ENCODE results near the gene NUAK1. TPM values are rescaled to one million over a fixed set of nuclear protein-coding genes. Genes with fewer than 3 reads are reported as not detected.
A peak's percentile ranks its signal among the peaks of the same experiment; 100 is the strongest.

The NUAK1 gene
- total RNA-seq, 1 experiment from 2014 or later: 7.9 TPM

- no peak for DNase-seq
- Histone ChIP-seq H3K27me3 (ENCODE audit: insufficient read depth, low read depth) (no peaks in the 10 kb centered on the region), H3F3A (ENCODE audit: insufficient read depth, low read depth) (peaks cover 4% of the 10 kb centered on the region; the same call in 1 of the 2 replicates), H3K36me3 (ENCODE audit: low read depth) (no peaks in the 10 kb centered on the region), H2AFZ (no peak overlapping the region), H3K4me1 (replicated peaks; ENCODE audit: insufficient read depth) (peaks cover 17% of the 10 kb centered on the region), H3K4me3 (no peak overlapping the region), H3K4me2 (no peak overlapping the region), H4K20me1 (ENCODE audit: insufficient read depth) (no peaks in the 10 kb centered on the region), H3K79me2 (ENCODE audit: low read depth) (peaks cover 92% of the 10 kb centered on the region), H3K27ac (no peak overlapping the region), H3K9me3 (ENCODE audit: insufficient read depth, low read depth) (no peaks in the 10 kb centered on the region), H3K9me2 (ENCODE audit: insufficient read depth) (no peaks in the 10 kb centered on the region)
- intact Hi-C loops (cut with micrococcal nuclease; ENCODE audit: unreplicated experiment): no loop called here
- CTCF ChIA-PET: interaction anchor here (0.6 kb wide), 1 partner anchor 12 kb away, joined by 3 read pairs; no protein-coding TSS in a partner anchor
- TF ChIP-seq CTCF (conservative IDR thresholded peaks at IDR 0.05) (no peak), EZH2 (IDR thresholded peaks at IDR 0.05; ENCODE audit: low read depth) (no peak)
- no TSS peak for BruUV-seq (replicated peaks)
- POLR2A ChIA-PET (ENCODE audit: unreplicated experiment): no interaction called here
Observed at GRCh38 chr12:106119301-106119700, 19.5 kb downstream of the NUAK1 start.

GRCh38 chr12:106118381-106119130 lies 20.2 kb downstream of the NUAK1 start:
- intact Hi-C loops (cut with micrococcal nuclease; ENCODE audit: unreplicated experiment): no loop called here
- no peaks in the 10 kb centered on the region for H4K20me1 ChIP-seq (ENCODE audit: insufficient read depth)
- H3K27ac ChIP-seq: no peak overlapping the region
- no peak for DNase-seq
- CTCF ChIA-PET: no interaction called here
- BruUV-seq (replicated peaks): no TSS peak
- no peak overlapping the region for H3K4me2 ChIP-seq
- H3F3A ChIP-seq (ENCODE audit: insufficient read depth, low read depth): peaks cover 7% of the 10 kb centered on the region; the same call in 1 of the 2 replicates
- POLR2A ChIA-PET (ENCODE audit: unreplicated experiment): no interaction called here
- H3K27me3 ChIP-seq (ENCODE audit: insufficient read depth, low read depth): no peaks in the 10 kb centered on the region
- H3K9me2 ChIP-seq (ENCODE audit: insufficient read depth): no peaks in the 10 kb centered on the region
- no peak overlapping the region for H3K4me3 ChIP-seq
- no peaks in the 10 kb centered on the region for H3K36me3 ChIP-seq (ENCODE audit: low read depth)
- no peaks in the 10 kb centered on the region for H3K9me3 ChIP-seq (ENCODE audit: insufficient read depth, low read depth)
- TF ChIP-seq CTCF (conservative IDR thresholded peaks at IDR 0.05): no peak
- no peak for TF ChIP-seq EZH2 (IDR thresholded peaks at IDR 0.05; ENCODE audit: low read depth)
- H3K4me1 ChIP-seq (replicated peaks; ENCODE audit: insufficient read depth): peaks cover 24% of the 10 kb centered on the region
- no peak overlapping the region for H2AFZ ChIP-seq
- H3K79me2 ChIP-seq (ENCODE audit: low read depth): peaks cover 92% of the 10 kb centered on the region

GRCh38 chr12:106115440-106115839 lies 23.3 kb downstream of the NUAK1 start:
- H4K20me1 ChIP-seq (ENCODE audit: insufficient read depth): no peaks in the 10 kb centered on the region
- H3K79me2 ChIP-seq (ENCODE audit: low read depth): peaks cover 96% of the 10 kb centered on the region

More at GRCh38 chr12:106115440-106115839, 23.3 kb downstream of the NUAK1 start:
- no peaks in the 10 kb centered on the region for H3K9me2 ChIP-seq (ENCODE audit: insufficient read depth)
- H3F3A ChIP-seq (ENCODE audit: insufficient read depth, low read depth): peaks cover 7% of the 10 kb centered on the region; the same call in 1 of the 2 replicates
- H3K27ac ChIP-seq: peak overlapping the region; percentile 84
- no peaks in the 10 kb centered on the region for H3K36me3 ChIP-seq (ENCODE audit: low read depth)
- no peaks in the 10 kb centered on the region for H3K27me3 ChIP-seq (ENCODE audit: insufficient read depth, low read depth)
- H3K4me2 ChIP-seq: peak overlapping the region; percentile 29
- no peak for DNase-seq
- H2AFZ ChIP-seq: no peak overlapping the region
- BruUV-seq (replicated peaks): no TSS peak
- ChIA-PET CTCF (no interaction called here), POLR2A (ENCODE audit: unreplicated experiment) (interaction anchor here (0.7 kb wide), 1 partner anchor 182 kb away, joined by 4 read pairs; no protein-coding TSS in a partner anchor)
- no peaks in the 10 kb centered on the region for H3K9me3 ChIP-seq (ENCODE audit: insufficient read depth, low read depth)
- intact Hi-C loops (cut with micrococcal nuclease; ENCODE audit: unreplicated experiment): no loop called here
- no peak for TF ChIP-seq EZH2 (IDR thresholded peaks at IDR 0.05; ENCODE audit: low read depth)
- TF ChIP-seq CTCF (conservative IDR thresholded peaks at IDR 0.05): no peak
- H3K4me3 ChIP-seq: no peak overlapping the region
- H3K4me1 ChIP-seq (replicated peaks; ENCODE audit: insufficient read depth): peaks cover 42% of the 10 kb centered on the region
